Measurements from ENCODE around the gene EFCAB11.
"Not testable (repeated sequence)": the region's sequence is repeated elsewhere in the genome, so short reads cannot be mapped to it uniquely, and the experiment has no call there.

The EFCAB11 gene

GRCh38 chr14:89911010-89911919 is 43.3 kb downstream of the EFCAB11 start:
- DNase-seq (ENCODE audit: low spot score): peak; percentile 60

DNA sequence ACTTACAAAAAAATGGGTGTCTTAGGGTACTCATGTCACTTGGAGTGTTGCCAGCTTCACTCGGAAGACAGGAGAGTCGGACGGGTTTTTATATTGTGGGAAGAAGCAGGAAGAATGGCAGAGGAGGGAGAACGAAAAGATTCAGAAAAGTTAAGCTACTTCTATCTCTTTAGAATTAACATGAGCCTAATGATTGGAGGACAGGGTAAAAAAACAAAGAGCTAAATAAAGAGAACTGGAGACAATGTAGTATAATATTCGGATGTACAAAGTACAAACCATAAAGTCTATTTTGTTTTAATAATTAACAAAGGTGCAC is 43.9 kb downstream of the EFCAB11 start:
- no peak for DNase-seq (ENCODE audit: low spot score)

- DNase-seq (ENCODE audit: low spot score): no peak
These were observed 44.9 kb downstream of the EFCAB11 start for GRCh38 chr14:89909586-89909985.

- DNase-seq (ENCODE audit: low spot score): no peak
These were observed 45.6 kb downstream of the EFCAB11 start for GRCh38 chr14:89908712-89909450.

GRCh38 chr14:89907655-89908054 is 46.9 kb downstream of the EFCAB11 start:
- no peak for DNase-seq (ENCODE audit: low spot score)

- no peak for DNase-seq (ENCODE audit: low spot score)
These were observed 48.5 kb downstream of the EFCAB11 start for GRCh38 chr14:89906000-89906399.

DNA sequence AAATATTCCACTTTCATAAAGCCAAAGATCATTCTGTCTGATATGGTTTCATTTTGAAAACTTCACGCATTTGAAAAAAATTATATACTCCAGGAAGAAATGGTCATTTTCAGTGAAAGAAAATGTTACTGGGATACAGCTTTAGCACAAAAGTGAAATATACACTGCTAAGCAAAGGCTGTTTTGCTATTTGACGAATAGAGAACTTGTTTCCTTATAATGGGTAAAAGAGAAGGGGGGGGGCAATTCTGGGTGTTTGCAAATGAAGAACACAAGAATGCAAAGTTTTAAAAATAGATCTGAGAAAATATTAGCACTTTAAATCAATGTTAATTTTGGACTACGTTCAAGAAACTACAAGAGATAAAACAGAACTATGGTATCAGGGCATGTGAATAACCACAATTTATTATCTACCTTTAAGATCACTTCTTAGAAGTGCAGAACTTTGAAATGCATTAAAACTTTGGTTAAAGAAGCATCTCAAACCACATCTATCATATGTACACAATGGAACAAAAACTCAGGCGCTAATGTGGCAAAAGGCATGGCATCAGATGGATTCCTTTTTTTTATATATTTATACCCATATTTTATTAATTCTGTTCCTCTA is 51.1 kb downstream of the EFCAB11 start:
- no peak for DNase-seq (ENCODE audit: low spot score)

DNA sequence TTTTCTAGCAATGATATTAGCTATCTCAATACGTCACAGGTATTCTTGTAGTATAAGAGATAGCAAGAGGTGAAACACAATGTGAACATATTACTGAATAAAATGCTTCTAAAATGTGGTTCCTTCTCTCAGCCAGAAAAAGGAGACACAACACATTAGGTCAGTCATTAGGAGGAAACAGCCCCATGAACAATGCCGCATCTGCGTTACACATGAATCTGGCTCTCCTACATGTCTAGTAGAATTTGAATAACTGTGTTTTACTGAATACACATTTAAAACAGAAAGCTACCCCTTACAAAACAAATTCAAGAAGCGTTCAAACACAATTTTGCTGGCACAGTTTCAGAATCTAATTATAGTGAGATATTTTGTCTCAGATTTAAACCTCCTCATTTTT is 51.6 kb downstream of the EFCAB11 start:
- DNase-seq (ENCODE audit: low spot score): no peak

GRCh38 chr14:89900802-89901201 is 53.7 kb downstream of the EFCAB11 start:
- DNase-seq (ENCODE audit: low spot score): no peak

DNA sequence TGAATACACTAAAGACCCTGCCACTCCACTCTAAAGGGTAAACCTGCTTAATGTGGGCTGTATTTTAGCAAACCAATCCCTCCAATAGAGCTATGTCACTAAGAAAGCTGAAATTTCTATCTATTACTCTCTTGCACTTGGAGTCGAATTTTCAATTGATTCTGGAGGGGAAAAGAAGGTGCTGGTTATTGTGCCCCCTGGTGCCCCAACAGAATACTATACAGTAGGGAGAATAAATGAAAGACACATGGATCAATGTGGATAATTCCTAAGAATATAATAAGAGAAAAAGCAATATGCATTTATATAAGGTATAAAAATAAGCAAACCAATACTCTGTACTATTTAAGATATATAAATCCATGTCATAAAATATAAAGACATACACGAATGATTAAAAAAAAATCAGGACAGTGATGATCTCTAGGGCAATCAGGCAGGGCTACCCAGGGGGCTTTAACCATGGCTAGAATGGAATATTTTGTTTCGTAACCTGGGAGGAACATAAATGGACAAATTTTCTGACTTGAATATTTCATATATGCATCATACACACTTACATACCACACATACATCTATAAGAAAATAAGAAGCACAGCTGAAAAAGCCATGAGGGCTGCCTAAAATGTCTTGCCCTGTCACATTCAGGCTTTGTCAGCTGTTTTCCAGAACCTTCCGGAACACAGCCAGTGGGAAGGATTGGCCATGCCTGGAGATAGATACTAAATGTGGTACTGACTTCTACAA is 54.4 kb downstream of the EFCAB11 start:
- DNase-seq (ENCODE audit: low spot score): peak; percentile 33

- no peak for DNase-seq (ENCODE audit: low spot score)
These were observed 55.2 kb downstream of the EFCAB11 start for GRCh38 chr14:89899291-89899690.

- DNase-seq (ENCODE audit: low spot score): not testable (repeated sequence)
These were observed 61.1 kb downstream of the EFCAB11 start for GRCh38 chr14:89893388-89893787.

DNA sequence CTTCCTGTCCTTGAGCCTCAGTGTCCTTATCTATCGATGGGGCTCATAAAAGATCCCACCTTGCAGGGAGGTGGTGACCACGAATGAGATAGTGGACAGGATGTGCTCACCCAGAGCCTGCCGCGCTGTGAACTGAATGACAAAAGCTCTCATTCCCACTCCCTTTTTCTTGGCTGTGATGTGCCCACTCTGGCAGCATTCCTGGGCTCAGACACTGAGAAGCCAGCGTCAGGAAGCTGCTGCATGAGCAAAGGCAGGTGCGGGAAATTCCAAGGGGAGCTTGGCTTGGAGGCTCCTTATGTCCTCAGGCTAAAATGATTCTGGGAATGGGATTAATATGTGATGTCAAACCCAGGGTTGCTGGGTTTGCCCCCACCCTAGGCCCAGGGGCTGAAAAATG is 61.6 kb downstream of the EFCAB11 start:
- no peak for DNase-seq (ENCODE audit: low spot score)

- DNase-seq (ENCODE audit: low spot score): not testable (repeated sequence)
These were observed 62.8 kb downstream of the EFCAB11 start for GRCh38 chr14:89891721-89892120.

GRCh38 chr14:89891055-89891454 is 63.5 kb downstream of the EFCAB11 start:
- no peak for DNase-seq (ENCODE audit: low spot score)

DNA sequence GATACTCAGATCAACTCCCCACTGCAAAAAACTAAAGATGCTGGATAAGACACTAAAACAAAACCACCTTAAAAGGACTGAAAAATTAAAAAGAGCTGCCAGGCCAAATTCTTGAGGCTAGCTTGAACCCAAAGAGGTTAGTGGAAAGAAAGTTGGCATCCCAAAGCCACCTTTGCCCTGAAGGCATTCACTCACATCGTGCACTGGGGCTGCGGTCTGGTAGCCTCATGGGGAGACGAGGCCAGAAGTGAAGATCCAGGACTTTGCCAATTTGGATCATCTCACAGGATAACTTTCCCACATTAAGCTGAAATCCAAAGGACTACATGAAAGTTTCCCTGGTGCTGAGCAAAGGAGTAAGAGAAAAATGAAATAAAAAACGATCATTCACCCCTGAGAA is 63.9 kb downstream of the EFCAB11 start:
- DNase-seq (ENCODE audit: low spot score): no peak

DNA sequence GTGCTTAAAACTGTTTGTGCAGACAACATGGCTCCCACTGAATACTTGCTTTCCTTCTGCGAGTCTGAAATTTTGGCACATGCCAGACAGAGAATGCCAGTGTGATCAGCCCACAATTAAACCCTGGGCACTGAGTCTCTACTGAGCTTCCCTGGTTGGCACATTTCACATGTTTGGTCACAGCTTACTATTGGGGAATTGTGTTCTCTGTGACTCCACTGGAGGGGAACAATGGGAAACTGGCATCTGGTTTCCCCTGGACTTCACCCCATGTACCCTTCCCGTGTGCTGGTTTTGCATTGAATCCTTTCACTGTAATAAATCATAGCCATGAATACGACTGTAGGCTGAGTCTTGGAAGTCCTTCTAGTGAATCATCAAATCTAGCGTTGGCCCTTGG is 64.9 kb downstream of the EFCAB11 start:
- DNase-seq (ENCODE audit: low spot score): no peak

DNA sequence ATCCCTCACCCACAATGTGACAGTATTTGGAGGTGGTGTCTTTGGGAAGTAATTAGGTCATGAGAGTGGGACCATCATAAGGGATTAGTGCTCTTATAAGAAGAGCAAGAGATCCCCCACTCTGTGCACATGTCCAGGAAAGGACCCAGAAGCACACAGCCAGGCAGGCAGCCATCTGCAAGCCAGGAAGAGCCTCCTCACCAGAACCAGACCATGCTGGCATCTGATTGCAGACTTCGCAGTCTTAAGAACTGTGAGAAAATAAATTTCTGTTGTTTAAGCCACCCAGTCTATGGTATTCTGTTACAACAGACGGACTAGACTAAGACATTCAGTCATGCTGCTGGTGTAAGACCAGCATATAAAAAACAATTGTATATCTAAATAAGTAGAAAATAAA is 69.8 kb downstream of the EFCAB11 start:
- DNase-seq (ENCODE audit: low spot score): no peak

DNA sequence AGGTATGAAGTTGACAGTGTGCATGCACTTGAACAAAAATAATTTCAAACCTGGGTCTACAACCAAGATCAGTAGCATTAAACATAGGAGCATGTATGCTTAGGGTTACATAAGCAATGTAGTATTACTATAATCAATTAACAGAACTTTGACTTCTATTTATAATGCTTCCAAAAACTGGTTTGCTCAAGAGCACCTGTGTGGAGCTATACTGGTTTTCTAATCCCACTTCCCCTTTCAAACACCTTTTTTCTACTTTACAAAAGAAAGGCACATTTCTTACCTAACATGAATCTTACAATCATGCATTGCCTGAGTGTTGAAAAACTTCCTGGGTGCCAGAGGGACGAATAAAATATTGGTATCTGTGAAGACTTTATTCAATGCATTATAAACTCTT is 72.7 kb downstream of the EFCAB11 start:
- no peak for DNase-seq (ENCODE audit: low spot score)

DNA sequence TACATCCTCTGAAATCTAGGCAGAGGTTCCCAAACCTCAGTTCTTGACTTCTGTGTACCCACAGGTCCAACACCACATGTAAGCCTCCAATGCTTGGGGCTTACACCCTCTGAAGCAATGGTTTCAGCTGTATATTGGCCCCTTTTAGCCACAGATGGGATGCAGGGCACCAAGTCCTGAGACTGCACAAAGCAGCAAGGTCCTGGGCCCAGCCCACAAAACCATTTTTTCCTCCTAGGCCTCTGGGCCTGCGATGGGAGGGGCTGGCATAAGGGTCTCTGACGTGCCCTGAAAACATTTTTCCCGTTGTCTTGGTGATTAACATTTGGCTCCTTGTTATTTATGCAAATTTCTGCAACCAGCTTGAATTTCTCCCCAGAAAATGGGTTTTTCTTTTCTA is 80.4 kb downstream of the EFCAB11 start:
- DNase-seq (ENCODE audit: low spot score): not testable (repeated sequence)

DNA sequence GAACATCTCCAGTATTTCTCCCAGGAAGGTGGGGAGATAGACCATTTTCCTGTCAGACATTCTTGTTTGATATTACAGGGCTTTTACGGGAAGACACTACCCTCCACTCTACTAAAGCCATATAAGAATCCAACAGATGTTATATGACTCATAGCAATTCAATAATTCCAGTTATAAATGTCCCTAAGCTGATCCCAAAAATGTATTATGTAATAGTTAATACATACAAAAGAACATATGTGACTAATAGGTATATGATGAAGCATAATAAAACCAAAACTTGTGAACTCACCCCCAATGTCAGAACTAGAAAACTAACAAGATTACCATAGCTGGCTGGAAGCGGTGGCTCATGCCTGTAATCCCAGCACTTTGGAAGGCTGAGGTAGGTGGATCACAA is 84.2 kb downstream of the EFCAB11 start:
- DNase-seq (ENCODE audit: low spot score): no peak

GRCh38 chr14:89869606-89870005 is 84.9 kb downstream of the EFCAB11 start:
- no peak for DNase-seq (ENCODE audit: low spot score)

All from AG08395 (cell line).